GM19025 (cell line): ENCODE data around the gene UROC1.

Source experiments
- ATAC-seq: cut with Tn5 transposase; IDR thresholded peaks from one replicate; pipeline ENCODE4 v1.9.1; 2021; ENCODE audit warnings: mild to moderate bottlenecking, low read depth, moderate library complexity; ENCODE audit not compliant: unreplicated experiment

The UROC1 gene

GRCh38 chr3:126448136-126448892 lies 69.3 kb downstream of the UROC1 start:
- ATAC-seq = no peak

GRCh38 chr3:126447456-126448106 lies 70.0 kb downstream of the UROC1 start:
- no peak for ATAC-seq

- no peak for ATAC-seq
These were observed 70.8 kb downstream of the UROC1 start for GRCh38 chr3:126446791-126447190.

GRCh38 chr3:126446301-126446700 lies 71.3 kb downstream of the UROC1 start:
- no peak for ATAC-seq

GRCh38 chr3:126445506-126445905 lies 72.1 kb downstream of the UROC1 start:
- ATAC-seq = no peak

GRCh38 chr3:126442856-126443242 lies 74.7 kb downstream of the UROC1 start:
- no peak for ATAC-seq

GRCh38 chr3:126442094-126442855 lies 75.3 kb downstream of the UROC1 start:
- no peak for ATAC-seq

GRCh38 chr3:126441256-126441880 lies 76.2 kb downstream of the UROC1 start:
- no peak for ATAC-seq

- ATAC-seq = no peak
These were observed 76.9 kb downstream of the UROC1 start for GRCh38 chr3:126440709-126440995.

- ATAC-seq = no peak
These were observed 77.4 kb downstream of the UROC1 start for GRCh38 chr3:126439968-126440708.

GRCh38 chr3:126439346-126439967 lies 78.1 kb downstream of the UROC1 start:
- ATAC-seq = no peak

- no peak for ATAC-seq
These were observed 78.8 kb downstream of the UROC1 start for GRCh38 chr3:126438746-126439145.

GRCh38 chr3:126438186-126438585 lies 79.4 kb downstream of the UROC1 start:
- ATAC-seq = no peak

GRCh38 chr3:126436826-126437717 lies 80.5 kb downstream of the UROC1 start:
- ATAC-seq = no peak

- no peak for ATAC-seq
These were observed 81.9 kb downstream of the UROC1 start for GRCh38 chr3:126435456-126436315.

- ATAC-seq = no peak
These were observed 82.6 kb downstream of the UROC1 start for GRCh38 chr3:126434931-126435411.

- no peak for ATAC-seq
These were observed 83.3 kb downstream of the UROC1 start for GRCh38 chr3:126434264-126434590.
